Measurements from ENCODE around the gene SMIM20.

DNA sequence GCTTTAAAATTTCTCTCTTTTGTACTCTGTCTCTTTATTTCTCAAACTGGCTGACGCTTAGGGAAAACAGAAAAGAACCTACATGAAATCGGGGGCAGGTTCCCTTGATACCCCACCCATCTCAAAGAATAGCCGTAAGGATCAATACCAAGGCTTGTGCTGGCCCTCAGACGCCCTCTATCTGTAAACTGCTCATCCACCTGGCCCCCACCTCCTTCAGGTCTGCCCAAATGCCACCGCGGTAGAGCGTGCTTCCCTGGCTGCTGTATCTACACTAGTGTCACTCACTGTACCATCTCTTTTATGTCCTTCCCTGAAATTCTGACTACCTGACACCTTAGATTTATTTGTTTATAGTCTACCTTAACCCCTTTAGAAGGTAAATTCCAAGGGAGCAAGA lies 62.8 kb downstream of the SMIM20 start:
- TF ChIP-seq JUNB (CRISPR knock-in tag; conservative IDR thresholded peaks at IDR 0.05) (no peak), TEAD1 (CRISPR knock-in tag; IDR thresholded peaks at IDR 0.05) (no peak), CTCF (IDR thresholded peaks at IDR 0.05 in 2 of 3, conservative IDR thresholded peaks at IDR 0.05 in 1 of 3; ENCODE audit: insufficient read depth in 2 of 3, low read depth in 1 of 3, low read length in 3 of 3) (no peak), POLR2AphosphoS5 (IDR thresholded peaks at IDR 0.05; ENCODE audit: control insufficient read depth, insufficient read depth, low read depth, low read length) (no peak)
